Measurements from ENCODE around the gene BABAM2.

DNA sequence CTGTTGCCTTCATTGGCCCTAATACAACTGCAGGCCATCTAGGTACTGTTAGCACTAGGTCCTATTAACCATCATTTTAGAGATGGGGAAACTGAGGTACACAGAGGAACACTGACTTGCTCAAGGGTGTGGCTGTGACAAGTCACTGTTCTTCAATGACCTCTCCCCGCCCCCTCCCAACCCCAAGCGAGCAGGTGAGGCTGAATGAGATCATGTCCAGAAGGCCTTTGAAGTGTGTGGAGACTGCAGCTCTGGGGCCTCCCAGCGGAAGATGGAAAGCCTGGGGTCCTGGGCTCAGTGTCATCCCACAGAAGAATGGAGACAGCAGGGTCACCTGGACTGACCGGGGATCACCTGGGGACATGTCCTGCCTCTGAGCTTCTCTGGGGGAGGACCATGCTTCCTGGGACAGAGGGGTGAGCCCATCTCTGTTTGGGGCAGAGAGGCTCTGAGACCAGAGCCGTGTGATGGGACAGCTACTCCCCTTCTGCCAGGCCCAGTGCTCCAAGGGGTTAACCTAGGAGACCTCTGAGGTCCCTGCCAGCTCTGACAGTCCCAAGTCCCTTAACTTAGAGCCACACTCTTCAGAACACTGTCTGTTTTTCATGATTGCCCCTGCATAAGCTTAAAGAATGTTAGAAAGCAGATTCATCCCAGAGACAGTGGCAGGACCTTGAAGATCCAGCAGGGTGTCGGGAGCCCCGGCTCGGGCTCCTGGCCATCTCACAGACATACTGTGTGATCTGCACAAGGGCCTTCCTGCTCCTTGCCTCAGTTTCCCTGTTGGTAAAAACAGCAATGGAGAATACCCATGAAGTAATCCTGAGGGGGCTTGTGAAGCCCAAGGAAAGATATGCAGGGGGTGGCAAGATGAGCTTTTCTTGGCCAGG is 485.5 kb downstream of the BABAM2 start:
- TF ChIP-seq, protein P1, sequence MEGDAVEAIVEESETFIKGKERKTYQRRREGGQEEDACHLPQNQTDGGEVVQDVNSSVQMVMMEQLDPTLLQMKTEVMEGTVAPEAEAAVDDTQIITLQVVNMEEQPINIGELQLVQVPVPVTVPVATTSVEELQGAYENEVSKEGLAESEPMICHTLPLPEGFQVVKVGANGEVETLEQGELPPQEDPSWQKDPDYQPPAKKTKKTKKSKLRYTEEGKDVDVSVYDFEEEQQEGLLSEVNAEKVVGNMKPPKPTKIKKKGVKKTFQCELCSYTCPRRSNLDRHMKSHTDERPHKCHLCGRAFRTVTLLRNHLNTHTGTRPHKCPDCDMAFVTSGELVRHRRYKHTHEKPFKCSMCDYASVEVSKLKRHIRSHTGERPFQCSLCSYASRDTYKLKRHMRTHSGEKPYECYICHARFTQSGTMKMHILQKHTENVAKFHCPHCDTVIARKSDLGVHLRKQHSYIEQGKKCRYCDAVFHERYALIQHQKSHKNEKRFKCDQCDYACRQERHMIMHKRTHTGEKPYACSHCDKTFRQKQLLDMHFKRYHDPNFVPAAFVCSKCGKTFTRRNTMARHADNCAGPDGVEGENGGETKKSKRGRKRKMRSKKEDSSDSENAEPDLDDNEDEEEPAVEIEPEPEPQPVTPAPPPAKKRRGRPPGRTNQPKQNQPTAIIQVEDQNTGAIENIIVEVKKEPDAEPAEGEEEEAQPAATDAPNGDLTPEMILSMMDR (IDR thresholded peaks at IDR 0.05), result no peak
- TF ChIP-seq EZH2 (IDR thresholded peaks at IDR 0.05), result no peak
- no peak for TF ChIP-seq EZH2phosphoT487 (IDR thresholded peaks at IDR 0.05)

Data from neural progenitor cell (in vitro differentiated cells).